GM19099 (cell line): ENCODE measurements around the gene TBC1D30.

ENCODE experiments used
- POLR2A ChIP-seq: IDR thresholded peaks from 3 replicates; pipeline ENCODE4 v1.6.1; 2011; ENCODE audit warnings: low read depth; ENCODE audit not compliant: insufficient read length; ENCODE audit errors: extremely low read depth

Gene TBC1D30

DNA sequence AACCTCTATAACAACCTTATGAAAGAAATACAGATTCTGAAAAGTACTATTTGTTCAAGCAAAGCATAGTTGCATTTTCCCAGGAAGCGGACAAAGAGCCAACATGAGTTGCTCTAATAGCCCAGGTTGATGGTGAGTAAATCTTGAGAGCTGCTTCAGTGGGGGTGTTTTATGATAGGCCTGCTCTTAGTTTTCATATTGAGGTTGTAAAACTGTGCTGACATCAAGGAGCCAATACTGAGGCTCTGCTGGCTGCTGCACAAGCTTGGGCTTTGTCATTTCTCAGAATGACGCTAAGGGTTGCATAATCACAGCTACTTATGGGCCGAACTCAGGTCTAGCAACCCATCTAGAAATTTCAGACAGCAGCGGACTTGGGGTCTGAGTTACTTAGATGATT is 11.5 kb downstream of the TBC1D30 start:
- no peak for TF ChIP-seq POLR2A

DNA sequence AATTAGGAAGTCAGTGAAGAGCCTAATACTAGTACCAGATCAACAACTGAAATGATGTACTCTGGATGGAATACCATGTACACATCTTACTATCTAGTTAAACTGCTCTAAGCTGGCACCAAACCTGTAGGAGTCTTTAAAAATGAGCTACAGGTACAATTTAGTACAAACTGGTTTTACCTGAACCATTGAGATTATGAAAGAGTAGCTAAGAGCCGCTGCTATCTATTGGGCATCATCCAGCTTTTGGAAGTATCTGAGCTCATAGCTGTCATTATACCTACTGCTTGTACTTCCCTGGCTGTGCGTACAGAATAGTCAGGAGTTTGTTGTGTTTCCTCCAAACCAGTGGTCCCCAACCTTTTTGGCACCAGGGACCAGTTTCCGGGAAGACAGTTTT is 12.4 kb downstream of the TBC1D30 start:
- no peak for TF ChIP-seq POLR2A

DNA sequence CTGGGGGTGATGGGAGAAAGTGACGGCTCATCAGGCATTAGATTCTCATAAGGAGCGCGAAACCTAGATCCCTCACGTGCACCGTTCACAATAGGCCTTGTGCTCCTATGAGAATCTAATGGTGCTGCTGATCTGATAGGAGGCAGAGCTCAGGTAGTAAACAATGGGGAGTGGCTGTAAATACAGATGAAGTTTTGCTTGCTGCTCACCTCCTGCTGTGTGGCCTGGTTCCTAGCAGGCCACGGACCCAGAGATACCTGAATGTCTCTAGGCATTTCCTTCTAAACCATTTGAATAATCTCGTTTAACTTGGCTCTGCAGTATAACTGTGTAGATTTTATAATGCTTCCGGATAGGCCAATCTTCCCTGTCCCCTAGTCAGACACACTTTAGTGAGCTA is 13.0 kb downstream of the TBC1D30 start:
- TF ChIP-seq POLR2A, result no peak

DNA sequence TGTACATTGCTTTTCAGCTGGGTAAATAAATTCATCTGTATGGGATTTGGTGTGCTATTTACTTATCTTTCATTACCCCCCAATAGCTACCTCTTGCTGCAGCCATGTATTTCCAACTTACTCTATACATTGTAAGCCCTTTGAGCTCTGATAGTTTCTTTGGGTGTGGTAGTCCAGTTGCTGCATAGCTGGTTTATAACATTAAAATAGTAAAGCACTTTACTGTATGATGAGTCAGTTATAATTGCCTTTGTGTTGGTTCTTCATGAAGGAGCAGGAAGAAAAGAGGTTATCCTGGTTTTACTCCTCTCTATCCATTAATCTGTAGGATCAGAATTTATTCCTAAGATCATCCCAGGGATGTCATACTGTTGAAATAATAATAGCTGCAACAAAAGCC is 15.7 kb downstream of the TBC1D30 start:
- TF ChIP-seq POLR2A, result no peak

DNA sequence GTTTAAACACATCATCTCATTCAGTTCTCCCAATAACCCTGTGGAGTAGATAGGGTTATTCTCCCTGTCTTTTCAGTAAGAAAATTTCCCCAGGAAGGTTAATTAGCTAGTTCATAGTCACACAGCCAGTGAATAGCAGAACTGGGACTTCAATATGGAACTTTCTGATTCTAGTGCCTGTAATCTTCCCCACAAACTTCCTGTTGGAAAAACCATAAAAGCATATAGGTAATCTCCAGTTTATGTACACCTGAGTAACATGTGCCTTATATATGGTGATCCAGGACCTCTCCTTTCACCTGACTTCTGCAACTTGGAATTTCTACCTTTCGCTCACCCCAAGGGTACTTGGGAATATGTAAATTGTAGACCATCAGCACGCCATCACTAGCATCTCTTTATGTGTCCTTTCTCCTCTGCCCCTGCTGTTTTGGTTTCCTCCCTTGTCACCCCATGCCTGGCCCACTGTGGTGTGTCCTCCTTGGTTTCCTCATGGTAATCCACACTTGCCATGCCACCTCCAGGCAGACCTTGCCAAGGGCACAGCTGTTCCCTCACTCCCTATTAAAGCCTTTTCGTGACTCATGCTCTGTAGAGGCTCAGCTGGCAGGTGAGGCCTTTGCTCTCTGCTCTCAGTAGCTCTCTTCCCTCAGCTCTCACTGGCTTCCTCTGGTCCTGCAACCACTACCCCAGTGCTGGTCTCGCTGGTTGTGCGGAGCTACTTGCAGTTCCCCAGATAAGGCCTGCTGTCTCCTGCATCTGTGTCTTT is 16.7 kb downstream of the TBC1D30 start:
- no peak for TF ChIP-seq POLR2A

DNA sequence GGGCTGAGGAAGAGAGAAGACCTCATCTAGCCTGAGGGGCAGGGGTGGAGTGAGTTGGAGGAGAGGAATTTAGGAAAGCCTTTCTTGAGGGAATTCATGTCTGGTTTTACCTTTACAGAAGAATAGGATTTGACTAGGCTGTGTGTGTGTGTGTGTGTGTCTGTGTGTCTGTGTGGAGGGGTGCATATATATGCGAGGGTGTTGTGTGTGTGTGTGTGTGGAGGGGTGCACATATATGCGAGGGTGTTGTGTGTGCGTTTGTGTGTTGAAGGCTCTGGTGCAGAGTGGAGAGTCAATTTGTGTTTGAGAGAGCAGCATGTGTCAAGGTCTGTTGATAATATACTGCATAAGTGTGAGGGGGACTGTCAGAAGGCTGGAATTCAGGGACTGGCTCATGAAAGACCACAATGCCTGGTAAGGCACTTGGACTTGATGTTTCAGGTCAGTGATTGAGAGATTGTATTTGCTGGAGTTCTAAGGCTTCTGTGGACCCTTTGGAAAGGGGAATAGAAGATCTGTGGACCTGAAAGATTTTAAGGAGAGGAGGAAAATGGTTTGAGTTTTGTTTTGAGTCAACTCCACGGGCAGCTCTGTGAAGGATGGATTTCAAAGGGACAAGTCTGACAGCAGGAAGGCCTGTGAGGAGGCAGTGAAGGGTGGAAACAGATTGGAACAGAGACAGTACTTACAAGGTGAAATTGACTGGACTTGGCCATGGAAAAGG is 34.6 kb downstream of the TBC1D30 start:
- no peak for TF ChIP-seq POLR2A

DNA sequence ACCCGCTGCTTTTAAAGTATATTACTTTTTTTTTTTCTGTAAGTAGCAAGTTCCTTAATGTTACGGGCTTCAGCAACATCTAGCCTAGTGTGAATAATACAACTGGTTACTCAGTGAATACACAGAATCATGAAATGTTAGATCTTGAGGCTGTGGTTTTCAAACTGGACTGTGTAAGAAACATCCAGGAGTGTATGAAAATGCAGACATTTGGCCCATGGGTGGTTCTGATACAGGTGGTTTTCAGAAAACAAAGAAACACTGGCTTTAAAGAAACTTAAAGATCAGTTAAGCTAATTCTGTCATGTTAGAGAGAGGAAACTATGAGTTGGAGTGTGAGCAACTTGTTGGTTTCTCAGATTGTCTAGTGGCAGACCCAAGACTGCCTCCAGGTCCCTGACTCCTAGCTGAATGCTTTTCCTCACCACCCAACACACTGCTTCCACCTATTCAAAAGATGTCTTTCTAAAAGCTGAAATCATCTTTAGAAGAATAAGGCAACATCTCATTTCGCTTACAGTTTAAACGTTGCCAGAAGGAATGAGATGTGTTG is 36.1 kb downstream of the TBC1D30 start:
- TF ChIP-seq POLR2A, result no peak

DNA sequence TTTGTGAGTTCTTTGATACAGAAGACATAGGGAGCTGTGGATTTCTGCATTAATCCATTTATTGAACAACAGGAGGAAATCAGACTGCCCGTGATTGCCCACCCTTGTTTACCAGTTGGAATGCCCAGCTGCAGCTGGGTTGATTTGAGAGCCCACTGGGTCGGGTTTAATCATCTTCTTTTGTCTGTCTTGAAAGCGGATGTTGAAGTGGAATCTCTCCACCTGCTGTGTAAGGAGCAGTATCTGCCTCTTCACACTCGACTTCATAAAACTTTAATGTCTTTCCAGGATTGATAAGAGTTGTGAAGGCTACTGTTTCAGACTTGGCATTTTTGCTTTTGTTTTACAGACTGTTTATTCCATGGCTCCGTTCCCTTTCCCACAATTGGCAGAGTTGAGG is 39.9 kb downstream of the TBC1D30 start:
- no peak for TF ChIP-seq POLR2A

DNA sequence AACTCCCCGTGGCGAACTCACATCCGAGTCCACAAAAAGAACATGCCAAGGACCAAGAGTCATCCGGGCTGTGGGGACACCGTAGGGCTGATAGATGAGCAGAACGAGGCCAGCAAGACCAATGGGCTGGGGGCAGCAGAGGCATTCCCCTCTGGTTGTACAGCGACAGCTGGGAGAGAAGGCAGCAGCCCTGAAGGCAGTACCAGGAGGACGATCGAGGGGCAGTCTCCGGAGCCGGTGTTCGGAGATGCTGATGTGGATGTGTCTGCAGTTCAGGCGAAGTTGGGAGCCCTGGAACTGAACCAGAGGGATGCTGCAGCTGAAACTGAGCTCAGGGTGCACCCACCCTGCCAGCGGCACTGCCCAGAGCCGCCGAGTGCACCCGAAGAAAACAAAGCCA is 50.7 kb downstream of the TBC1D30 start:
- no peak for TF ChIP-seq POLR2A

DNA sequence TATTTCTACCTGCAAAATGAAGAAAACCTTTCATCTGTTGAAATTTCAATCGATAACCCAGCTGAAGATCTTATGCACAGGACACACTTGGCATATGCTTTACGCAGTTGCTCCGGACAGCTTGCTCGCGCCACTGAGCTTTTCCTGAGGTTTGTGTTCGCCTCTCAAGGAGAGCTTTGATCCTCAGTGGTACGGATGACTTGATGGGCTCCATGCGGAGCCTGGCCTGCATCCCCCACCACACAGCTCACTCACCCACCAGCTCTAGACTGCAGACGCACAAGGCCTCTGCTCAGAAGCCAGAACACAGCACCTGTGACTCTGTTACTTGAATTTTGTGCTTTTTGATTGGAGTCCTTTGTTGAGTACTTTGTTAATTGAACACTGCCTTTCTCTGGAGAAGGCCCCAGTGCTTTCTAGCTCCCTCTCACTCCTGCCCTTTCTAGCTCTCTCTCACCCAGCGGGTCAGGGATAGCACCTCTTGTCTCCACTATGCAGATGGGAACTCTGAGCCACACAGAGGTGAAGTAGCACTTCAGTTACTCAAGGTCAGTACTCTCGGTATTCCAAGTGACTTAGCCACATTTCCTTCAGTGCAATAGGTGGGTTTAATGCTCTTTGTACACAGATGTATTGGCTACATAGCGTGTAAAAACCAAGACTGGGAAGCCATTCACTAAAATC is 52.1 kb downstream of the TBC1D30 start:
- TF ChIP-seq POLR2A, result no peak

DNA sequence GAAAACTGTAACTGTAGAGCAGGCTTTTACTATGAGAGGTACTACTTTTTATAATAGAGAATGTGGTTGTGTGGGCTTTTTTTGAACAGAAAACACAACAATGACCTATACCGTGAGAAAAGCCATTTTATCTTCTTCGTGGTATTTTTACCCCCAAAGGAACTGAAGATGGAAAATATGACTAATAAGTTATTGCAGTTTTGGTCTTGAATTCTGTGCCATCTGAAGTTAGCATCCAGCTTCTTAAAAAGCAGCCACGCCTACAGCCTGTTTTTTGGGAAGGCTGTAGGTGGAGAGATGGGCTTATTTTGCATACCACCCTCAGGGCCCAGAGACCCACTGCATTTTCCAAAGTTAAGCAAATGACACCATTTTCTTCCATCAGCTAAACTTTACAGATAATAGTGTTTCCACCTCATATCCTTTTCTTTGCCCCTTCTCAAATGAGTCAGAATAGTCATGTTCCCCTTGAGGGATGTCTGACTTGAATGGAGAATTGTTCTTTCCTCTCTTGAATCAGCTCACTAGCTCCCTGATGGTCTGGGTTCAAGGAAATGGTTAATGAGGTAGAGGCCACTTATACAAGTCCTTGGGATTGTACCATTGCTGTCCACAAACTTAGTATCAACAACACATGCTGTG is 53.0 kb downstream of the TBC1D30 start:
- no peak for TF ChIP-seq POLR2A

DNA sequence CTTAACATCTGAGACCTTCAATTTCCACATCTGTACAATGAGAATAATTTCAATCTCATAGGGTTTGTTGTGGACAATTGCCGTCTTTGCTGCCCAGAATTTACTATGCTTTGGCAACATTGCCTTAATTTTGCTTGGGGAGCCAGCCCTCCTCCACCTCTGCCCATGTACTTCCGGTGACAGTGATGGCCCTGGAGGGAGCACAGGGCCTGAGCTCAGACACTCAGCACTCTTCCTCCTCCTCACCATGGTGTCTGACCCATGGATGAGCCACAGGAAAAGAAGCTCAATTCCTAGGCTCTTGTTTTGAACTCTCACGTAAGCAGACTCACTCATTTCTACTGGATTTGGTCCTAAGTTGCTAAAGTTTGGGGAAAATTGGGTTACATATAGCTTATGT is 58.2 kb downstream of the TBC1D30 start:
- TF ChIP-seq POLR2A, result no peak

DNA sequence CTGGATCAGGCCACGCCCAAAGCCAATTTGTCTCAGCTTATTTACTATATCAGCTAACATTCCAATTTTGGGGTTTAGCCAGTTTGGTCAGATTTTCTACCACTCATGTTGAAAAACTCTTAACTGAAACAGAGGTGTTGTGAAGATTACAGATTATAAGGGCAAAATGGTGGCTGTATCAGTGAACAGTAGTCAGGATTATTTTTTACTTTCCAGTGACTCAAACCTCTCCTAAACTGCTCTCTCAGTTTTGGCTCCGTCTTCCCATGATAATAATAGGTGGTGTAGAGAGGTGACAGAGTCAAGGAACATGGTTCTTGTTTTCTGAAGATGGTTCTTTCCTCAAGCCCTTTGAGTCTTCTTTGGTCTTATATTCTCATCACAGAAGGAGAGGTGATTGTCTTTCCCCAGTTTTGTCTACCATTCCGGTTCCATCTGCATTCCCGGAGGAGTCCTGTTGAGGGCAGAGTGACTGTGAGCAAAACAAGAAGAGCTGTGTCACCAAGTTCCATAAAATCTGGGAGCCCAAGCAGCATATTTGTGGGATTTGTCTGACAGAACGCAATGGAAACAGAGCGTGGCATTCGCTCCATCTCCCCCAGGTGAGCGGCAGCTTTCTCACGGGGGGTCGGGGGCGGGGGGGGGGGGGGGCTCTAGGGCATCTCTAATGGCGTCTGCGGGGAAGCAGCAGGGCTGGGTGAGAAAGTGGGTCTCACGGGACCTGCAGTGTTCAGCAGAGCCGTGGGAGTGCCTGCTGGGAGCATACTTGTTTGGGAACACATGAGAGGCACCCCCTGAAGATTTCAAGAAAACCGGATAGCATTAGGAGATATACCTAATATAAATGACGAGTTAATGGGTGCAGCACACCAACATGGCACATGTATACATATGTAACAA is 59.1 kb downstream of the TBC1D30 start:
- no peak for TF ChIP-seq POLR2A

DNA sequence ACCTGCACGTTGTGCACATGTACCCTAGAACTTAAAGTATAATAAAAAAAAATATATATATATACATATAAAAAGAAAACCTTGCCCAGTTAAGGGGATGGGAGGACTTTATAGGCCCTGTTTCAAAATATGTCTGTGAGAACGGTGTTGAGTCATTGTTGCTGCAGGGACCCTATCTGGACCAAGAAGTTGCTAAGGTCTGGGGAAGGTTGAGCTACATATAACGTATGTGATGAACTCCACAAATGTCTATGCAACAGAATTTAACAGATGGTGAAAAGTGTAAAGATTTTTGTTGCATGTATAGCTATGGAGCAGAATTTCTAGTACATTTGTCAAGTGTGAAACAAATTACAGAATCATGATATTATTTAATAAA is 59.7 kb downstream of the TBC1D30 start:
- TF ChIP-seq POLR2A, result no peak
